Heart left ventricle (tissue), 16 donors: ENCODE data around the gene DLGAP4. TPM values are rescaled to one million over a fixed set of nuclear protein-coding genes. Genes with fewer than 3 reads are reported as not detected.
A peak's percentile ranks its signal among the peaks of the same experiment; 100 is the strongest.

ENCODE experiments used
- ATAC-seq, 4 donors: fragments of 200-7000 bp; cut with Tn5 transposase; one replicate each; pipeline ENCODE4 v1.9.1; 2020 to 2022; ENCODE audit warnings: moderate library complexity in 4 of 4, mild to moderate bottlenecking in 3 of 4, moderate number of reproducible peaks in 1 of 4
- DNase-seq, 5 donors: peaks; one replicate each; pipeline ENCODE4 v3.0.0-alpha.2; 2020
- H3K27ac ChIP-seq, 12 donors: fragments of 200-600 bp; sonication (generic) in 4 of 12; one replicate each; pipeline versions ENCODE4 v1.5.0 to v1.8.0; 2016 to 2022; ENCODE audit warnings: mild to moderate bottlenecking in 2 of 12
- H3K27me3 ChIP-seq, 9 donors: fragments of 200-600 bp; sonication (generic) in 2 of 9; one replicate each; pipeline versions ENCODE4 v1.5.1 to v1.8.0; 2016 to 2022; ENCODE audit warnings: mild to moderate bottlenecking in 3 of 9
- H3K36me3 ChIP-seq, 9 donors: fragments of 200-600 bp; sonication (generic) in 2 of 9; one replicate each; pipeline versions ENCODE4 v1.5.0 to v1.8.0; 2018 to 2022; ENCODE audit warnings: mild to moderate bottlenecking in 2 of 9
- H3K4me1 ChIP-seq, 12 donors: fragments of 200-600 bp; sonication (generic) in 4 of 12; one replicate each; pipeline versions ENCODE4 v1.5.0 to v1.8.0; 2016 to 2022; ENCODE audit warnings: mild to moderate bottlenecking in 3 of 12
- H3K4me3 ChIP-seq, 12 donors: fragments of 200-600 bp; sonication (generic) in 4 of 12; one replicate each; pipeline versions ENCODE4 v1.5.0 to v1.8.0; 2017 to 2022; ENCODE audit warnings: mild to moderate bottlenecking in 9 of 12, moderate library complexity in 4 of 12
- H3K9me3 ChIP-seq, 12 donors: fragments of 200-600 bp; sonication (generic) in 4 of 12; one replicate each; pipeline versions ENCODE4 v1.5.0 to v1.8.0; 2016 to 2022; ENCODE audit warnings: mild to moderate bottlenecking in 1 of 12
- CTCF ChIP-seq, 12 donors: fragments of 200-600 bp; sonication (generic) in 4 of 12; IDR thresholded peaks; one replicate each; pipeline versions ENCODE4 v1.5.0 to v1.8.0; 2018 to 2022; ENCODE audit warnings: antibody characterized with exemption in 12 of 12, mild to moderate bottlenecking in 5 of 12
- POLR2A ChIP-seq, 2 donors: fragments of 450-650 bp; IDR thresholded peaks; one replicate each; pipeline ENCODE4 v1.6.1; 2017; ENCODE audit warnings: antibody characterized with exemption in 2 of 2, mild to moderate bottlenecking in 2 of 2, moderate library complexity in 2 of 2
- WGBS, 4 donors: extraction: QIAGEN DNeasy Blood & Tissue Kit in 2 of 4; methylation state at CpG; one replicate each; pipeline versions ENCODE4 v1.1.5 to v1.1.7; 2013 to 2018; 5-methylcytosine and 5-hydroxymethylcytosine counted together
- intact Hi-C, 10 donors: fragments of 100-400 bp; cut with DNase I; formaldehyde crosslinking; loops; one replicate each; pipeline versions ENCODE4 v1.11.1 to v1.14.2; 2022
- polyA plus RNA-seq, 2 donors: library from polyadenylated mRNA; stranded (reverse); fragments of 200-250 nt; gene quantifications; one replicate each; pipeline ENCODE4 v1.2.3, GENCODE V29; 2013
- total RNA-seq, 9 donors: library from RNA; depleted of rRNA in 2 of 9; stranded (reverse); fragments of >200 nt in 2 of 9; fragmentation: NEBNext Ultra II Directional in 3 of 9; extraction: Animal tissue kit (Norgen Biotek cat#: 25700) in 3 of 9; gene quantifications; one replicate each; pipeline versions ENCODE4 v1.1.0 to v1.2.4, GENCODE V29; 2016 to 2023
- donor health status: ischemic (EF 13 %, LVEDD 7.1; RV severe dilation, severe dysfunction).
- donor health status: healthy with polysubstance abuse.
- donor health status: DM: no; HTN: yes; CAD: no.
- donor health status: DM: no; HTN: no; CAD: no.
- donor health status: ischemic (EF 25% LVEDD 6.9; RV normal size, moderate dysfunction).
- donor health status: ischemic (EF 25% LVEDD 5.7; RV mildly dilated, moderate dysfunction).
- donor health status: healthy.
- donor health status: DM: yes; HTN: yes; CAD: no.
- donor health status: ischemic (EF 35%, LVEDD 5.7; RV mildly dilated, moderate dysfunction).
- donor health status: nonischemic (EF 11% LVEDD 7.7; RV severe dilation, severe dysfunction).
- donor health status: DM: yes; HTN: yes; CAD: no.
- donor health status: PGD.
- donor health status: ischemic (EF 29% LVEDD 5.4; RV normal size, mild dysfunction).
- donor health status: nonischemic (EF 23%, LVEDD 6.1; RV moderate dilation, normal function).

The DLGAP4 gene
- total and polyA plus RNA-seq, 11 donors = 25.6 to 76.7 (median 55.1) TPM

- WGBS, 4 donors = 74 to 79% (median 78%) methylated on average over 15 to 22 of the region's 22 CpGs
- intact Hi-C loops = no loop called here
- TF ChIP-seq POLR2A (IDR thresholded peaks at IDR 0.05) (no peak), CTCF (IDR thresholded peaks at IDR 0.05) (no peak)
- ATAC-seq (no peak), DNase-seq (peak in 1 of 5 donors; percentile 26)
- H3K36me3 ChIP-seq = no peaks in the 10 kb centered on the region
- no peaks in the 10 kb centered on the region for H3K9me3 ChIP-seq
- H3K4me3 ChIP-seq = no peak overlapping the region
- H3K27me3 ChIP-seq = peaks cover 0 to 41% (median 6%) of the 10 kb centered on the region in 9 donors
- no peaks in the 10 kb centered on the region for H3K4me1 ChIP-seq
- no peak overlapping the region for H3K27ac ChIP-seq
These were observed 35.3 kb downstream of the DLGAP4 start for GRCh38 chr20:36341331-36342020.

- peaks cover 0 to 35% (median 6%) of the 10 kb centered on the region in 9 donors for H3K27me3 ChIP-seq
- H3K4me3 ChIP-seq = no peak overlapping the region
- H3K36me3 ChIP-seq = no peaks in the 10 kb centered on the region
- TF ChIP-seq CTCF (IDR thresholded peaks at IDR 0.05) (no peak), POLR2A (IDR thresholded peaks at IDR 0.05) (no peak)
- H3K9me3 ChIP-seq = no peaks in the 10 kb centered on the region
- intact Hi-C loops = no loop called here
- peak in 1 of 5 donors; percentile 25 for DNase-seq
- 75 to 83% (median 80%) methylated on average over 8 of the region's 8 CpGs for WGBS, 4 donors
- no peak for ATAC-seq
- no peaks in the 10 kb centered on the region for H3K4me1 ChIP-seq
- no peak overlapping the region for H3K27ac ChIP-seq
These were observed 36.4 kb downstream of the DLGAP4 start for GRCh38 chr20:36342331-36343120.

- no peak overlapping the region for H3K4me3 ChIP-seq
- H3K27me3 ChIP-seq = peaks cover 0 to 27% (median 6%) of the 10 kb centered on the region in 9 donors
- no peak for TF ChIP-seq CTCF (IDR thresholded peaks at IDR 0.05)
- no peak for TF ChIP-seq POLR2A (IDR thresholded peaks at IDR 0.05)
- intact Hi-C loops = no loop called here
- DNase-seq (peak in 1 of 5 donors; percentile 25), ATAC-seq (no peak)
- no peaks in the 10 kb centered on the region for H3K4me1 ChIP-seq
- WGBS, 4 donors = 67 to 82% (median 71%) methylated on average over 1 to 5 of the region's 5 CpGs
- no peaks in the 10 kb centered on the region for H3K9me3 ChIP-seq
- no peak overlapping the region for H3K27ac ChIP-seq
- no peaks in the 10 kb centered on the region for H3K36me3 ChIP-seq
These were observed 37.5 kb downstream of the DLGAP4 start for GRCh38 chr20:36343641-36344040.

GRCh38 chr20:36344517-36345132 lies 38.5 kb downstream of the DLGAP4 start:
- Histone ChIP-seq H3K27me3 (peaks cover 0 to 21% (median 5%) of the 10 kb centered on the region in 9 donors), H3K9me3 (no peaks in the 10 kb centered on the region), H3K4me1 (no peaks in the 10 kb centered on the region), H3K36me3 (no peaks in the 10 kb centered on the region), H3K27ac (no peak overlapping the region), H3K4me3 (no peak overlapping the region)
- peak in 3 of 4 donors; percentile 46 to 71 (median 48) for ATAC-seq
- WGBS, 4 donors = 9 to 20% (median 14%) methylated on average over 4 of the region's 4 CpGs
- intact Hi-C loops = no loop called here
- peak in 3 of 5 donors; percentile 23 to 34 (median 33) for DNase-seq
- TF ChIP-seq POLR2A (IDR thresholded peaks at IDR 0.05) (no peak), CTCF (IDR thresholded peaks at IDR 0.05) (no peak)
